ENCODE results near the gene GMPR. TPM values are rescaled to one million over a fixed set of nuclear protein-coding genes. Genes with fewer than 3 reads are reported as not detected.

GMPR gene
- total and polyA plus RNA-seq, 2 donors (not counting 3 experiments of a cell fraction or from before 2014, with no cell fraction given) = 36.3 to 64.0 TPM

- H3K79me2 ChIP-seq (ENCODE audit: control insufficient read depth, insufficient read depth, low read length) = no peaks in the 10 kb centered on the region
- ChIA-PET POLR2A (no interaction called here), CTCF (interaction anchor here (0.8 to 1.7 kb wide), 3 partner anchors 16 to 499 kb away, joined by 3 to 6 read pairs (median 5); no protein-coding TSS in a partner anchor)
- no TSS peak for BruUV-seq (replicated peaks)
- H3K4me3 ChIP-seq (replicated peaks in 1 of 3; ENCODE audit: insufficient read depth in 1 of 3, low read depth in 1 of 3, low read length in 3 of 3) = no peak overlapping the region
- no peak overlapping the region for H3K27ac ChIP-seq (ENCODE audit: insufficient read depth, low read depth, low read length)
- dilution Hi-C loops (cut with MboI; ENCODE audit: extremely low pct_ligation_motif_present, low sequenced_read_pairs) = no loop called here
- no peaks in the 10 kb centered on the region for H3K4me1 ChIP-seq (ENCODE audit: control insufficient read depth, extremely low read depth, insufficient read depth, low read length)
- no peak overlapping the region for H2AFZ ChIP-seq (ENCODE audit: low read depth, low read length)
- no peaks in the 10 kb centered on the region for H3K9me3 ChIP-seq (replicated peaks; ENCODE audit: control insufficient read depth, insufficient read depth, low read length)
- FAIRE-seq (no peak), DNase-seq (ENCODE audit: low read depth, low spot score) (no peak)
- TF ChIP-seq POLR2AphosphoS5 (IDR thresholded peaks at IDR 0.05; ENCODE audit: insufficient read depth, low read depth, low read length) = no peak
- no peak for TF ChIP-seq JUN (IDR thresholded peaks at IDR 0.05; ENCODE audit: borderline replicate concordance, insufficient read depth, insufficient read length, low read depth)
- no peak for TF ChIP-seq FOS (IDR thresholded peaks at IDR 0.05; ENCODE audit: borderline replicate concordance, insufficient read depth, low read length)
- TF ChIP-seq MYC (IDR thresholded peaks at IDR 0.05; ENCODE audit: low read depth, low read length) = no peak
- no peak for TF ChIP-seq MAX (IDR thresholded peaks at IDR 0.05; ENCODE audit: insufficient read depth, insufficient read length)
- H3K9me1 ChIP-seq (replicated peaks; ENCODE audit: control insufficient read depth, extremely low read depth, insufficient read depth, low read length) = no peaks in the 10 kb centered on the region
- no peaks in the 10 kb centered on the region for H4K20me1 ChIP-seq (replicated peaks; ENCODE audit: control insufficient read depth, extremely low read depth, insufficient read depth, low read length)
- H3K27me3 ChIP-seq (ENCODE audit: control insufficient read depth in 2 of 2, insufficient read depth in 2 of 2, low read length in 2 of 2) = peaks cover 20 to 23% of the 10 kb centered on the region in 2 experiments
- no peak overlapping the region for H3K9ac ChIP-seq (replicated peaks; ENCODE audit: extremely low read depth, insufficient read depth, low read length)
- intact Hi-C loops (cut with micrococcal nuclease) = no loop called here
- no peaks in the 10 kb centered on the region for H3K36me3 ChIP-seq (ENCODE audit: control insufficient read depth in 2 of 2, extremely low read depth in 1 of 2, insufficient read depth in 2 of 2, low read length in 2 of 2)
- no peak overlapping the region for H3K4me2 ChIP-seq (ENCODE audit: insufficient read depth, low read length)
These were observed 48.2 kb upstream of the GMPR start for GRCh38 chr6:16190214-16190613.

- Histone ChIP-seq H4K20me1 (replicated peaks; ENCODE audit: control insufficient read depth, extremely low read depth, insufficient read depth, low read length) (no peaks in the 10 kb centered on the region), H3K27me3 (ENCODE audit: control insufficient read depth in 2 of 2, insufficient read depth in 2 of 2, low read length in 2 of 2) (peaks cover 0 to 6% of the 10 kb centered on the region in 2 experiments), H3K4me2 (ENCODE audit: insufficient read depth, low read length) (no peak overlapping the region), H3K9me3 (replicated peaks; ENCODE audit: control insufficient read depth, insufficient read depth, low read length) (no peaks in the 10 kb centered on the region), H3K36me3 (ENCODE audit: control insufficient read depth in 2 of 2, extremely low read depth in 1 of 2, insufficient read depth in 2 of 2, low read length in 2 of 2) (no peaks in the 10 kb centered on the region), H3K4me3 (replicated peaks in 1 of 3; ENCODE audit: insufficient read depth in 1 of 3, low read depth in 1 of 3, low read length in 3 of 3) (no peak overlapping the region), H3K9ac (replicated peaks; ENCODE audit: extremely low read depth, insufficient read depth, low read length) (no peak overlapping the region), H3K9me1 (replicated peaks; ENCODE audit: control insufficient read depth, extremely low read depth, insufficient read depth, low read length) (no peaks in the 10 kb centered on the region), H2AFZ (ENCODE audit: low read depth, low read length) (no peak overlapping the region), H3K79me2 (ENCODE audit: control insufficient read depth, insufficient read depth, low read length) (no peaks in the 10 kb centered on the region), H3K4me1 (ENCODE audit: control insufficient read depth, extremely low read depth, insufficient read depth, low read length) (no peaks in the 10 kb centered on the region), H3K27ac (ENCODE audit: insufficient read depth, low read depth, low read length) (no peak overlapping the region)
- no TSS peak for BruUV-seq (replicated peaks)
- intact Hi-C loops (cut with micrococcal nuclease) = no loop called here
- FAIRE-seq (no peak), DNase-seq (ENCODE audit: low read depth, low spot score) (no peak)
- ChIA-PET POLR2A (no interaction called here), CTCF (interaction anchor here (1.6 to 12.3 kb wide), 2 partner anchors 13 to 27 kb away, joined by 3 to 90 read pairs; no protein-coding TSS in a partner anchor)
- dilution Hi-C loops (cut with MboI; ENCODE audit: extremely low pct_ligation_motif_present, low sequenced_read_pairs) = no loop called here
- TF ChIP-seq FOS (IDR thresholded peaks at IDR 0.05; ENCODE audit: borderline replicate concordance, insufficient read depth, low read length) = no peak
- no peak for TF ChIP-seq POLR2AphosphoS5 (IDR thresholded peaks at IDR 0.05; ENCODE audit: insufficient read depth, low read depth, low read length)
- no peak for TF ChIP-seq MYC (IDR thresholded peaks at IDR 0.05; ENCODE audit: low read depth, low read length)
- no peak for TF ChIP-seq JUN (IDR thresholded peaks at IDR 0.05; ENCODE audit: borderline replicate concordance, insufficient read depth, insufficient read length, low read depth)
These were observed 42.0 kb upstream of the GMPR start for GRCh38 chr6:16196260-16196983.

Measured in endothelial cell of umbilical vein (primary cell).